GM18505 (cell line): Measurements from ENCODE around the gene GOLGA6A.

Experiments
- ATAC-seq: cut with Tn5 transposase; IDR thresholded peaks from one replicate; pipeline ENCODE4 v1.9.1; 2021; ENCODE audit not compliant: unreplicated experiment
- POLR2A ChIP-seq: IDR thresholded peaks from 4 replicates; pipeline ENCODE4 v1.6.1; 2011; ENCODE audit warnings: borderline replicate concordance; ENCODE audit not compliant: insufficient read depth, insufficient read length; ENCODE audit errors: extremely low read depth

GOLGA6A gene

GRCh38 chr15:74045636-74046274 lies 36.6 kb downstream of the GOLGA6A start:
- TF ChIP-seq POLR2A: no peak
- no peak for ATAC-seq

DNA sequence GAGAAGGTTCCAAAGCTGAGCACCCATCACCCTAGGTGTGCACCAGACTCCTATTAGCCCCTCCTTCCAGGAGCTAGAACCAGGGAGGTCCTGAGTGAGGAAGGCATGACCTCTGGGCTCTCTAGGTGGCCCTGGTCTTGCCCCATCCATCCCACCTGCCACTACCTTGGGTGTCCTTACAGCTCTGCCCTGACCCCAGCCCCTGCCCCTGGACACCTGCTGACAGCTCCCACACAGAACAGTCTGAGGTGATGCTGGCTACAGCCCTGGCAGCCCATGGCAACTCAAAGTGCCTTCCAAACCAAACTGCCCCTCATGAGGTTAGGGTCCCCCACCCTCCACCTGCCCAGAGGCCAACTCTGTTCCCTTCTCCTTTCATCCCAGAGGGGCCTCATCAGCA lies 37.2 kb downstream of the GOLGA6A start:
- ATAC-seq: no peak
- no peak for TF ChIP-seq POLR2A

- TF ChIP-seq POLR2A: no peak
- ATAC-seq: no peak
Measured at GRCh38 chr15:74044267-74045110, 37.9 kb downstream of the GOLGA6A start.

- no peak for ATAC-seq
- no peak for TF ChIP-seq POLR2A
Measured at GRCh38 chr15:74043425-74044266, 38.7 kb downstream of the GOLGA6A start.

DNA sequence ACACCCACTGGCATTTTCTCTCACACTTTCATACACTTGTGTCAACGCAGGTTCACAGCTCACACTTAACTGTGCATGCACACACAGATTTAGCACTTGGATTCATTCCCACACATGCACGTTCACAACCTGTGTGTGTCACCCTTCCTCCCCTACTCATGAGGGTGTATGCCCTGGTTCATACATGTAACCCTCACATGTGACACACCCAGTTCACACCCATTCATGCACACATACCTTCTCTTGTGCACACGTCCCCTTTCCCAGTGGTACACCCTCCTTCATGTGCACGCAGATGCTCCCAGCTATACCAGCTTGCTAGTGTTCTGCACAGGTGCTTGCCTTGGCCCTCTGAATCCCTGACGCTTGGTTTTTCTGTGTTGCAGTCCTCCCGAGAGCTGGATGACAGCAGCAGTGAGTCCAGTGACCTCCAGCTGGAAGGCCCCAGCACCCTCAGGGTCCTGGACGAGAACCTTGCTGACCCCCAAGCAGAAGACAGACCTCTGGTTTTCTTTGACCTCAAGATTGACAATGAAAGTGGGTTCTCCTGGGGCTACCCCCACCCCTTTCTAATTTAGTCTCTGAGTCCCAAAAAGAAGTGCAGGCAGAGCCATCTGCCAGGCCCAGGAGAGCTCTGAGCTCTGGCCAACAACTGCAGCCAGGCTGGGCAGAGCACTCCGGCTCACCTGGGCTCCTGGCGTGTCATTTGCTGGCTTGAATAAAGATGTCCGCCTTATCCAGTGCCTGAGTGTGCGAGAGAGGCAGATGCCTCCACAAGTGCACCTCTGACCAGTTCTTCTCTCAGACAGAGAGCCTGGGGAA lies 39.5 kb downstream of the GOLGA6A start:
- no peak for TF ChIP-seq POLR2A
- ATAC-seq: no peak

GRCh38 chr15:74041777-74042435 lies 40.4 kb downstream of the GOLGA6A start:
- TF ChIP-seq POLR2A: no peak

DNA sequence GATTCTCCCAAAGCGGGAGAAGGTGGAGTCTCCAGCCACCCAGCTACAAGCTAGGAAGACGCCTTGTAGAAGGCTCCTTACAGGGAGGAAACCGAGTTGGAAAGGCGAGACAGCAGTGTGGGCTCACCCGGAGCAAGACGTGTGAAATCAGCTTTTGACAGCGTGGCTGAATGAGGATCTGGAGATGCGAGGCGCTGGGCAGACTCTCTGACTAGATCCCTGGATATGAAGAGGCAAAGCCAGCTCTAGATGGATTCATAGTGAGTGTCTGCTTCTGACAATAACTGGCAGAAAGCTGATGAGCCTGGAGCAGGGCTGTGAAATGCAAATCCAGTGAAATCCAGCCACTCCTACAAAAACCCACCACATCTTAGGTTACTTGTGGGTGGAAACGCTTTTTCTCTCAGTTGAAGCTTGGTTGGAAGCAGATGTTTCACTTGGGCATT lies 41.0 kb downstream of the GOLGA6A start:
- ATAC-seq: no peak
- no peak for TF ChIP-seq POLR2A

More at GRCh38 chr15:74041777-74042435, 40.4 kb downstream of the GOLGA6A start:
- ATAC-seq: no peak

GRCh38 chr15:74040109-74040850 lies 42.1 kb downstream of the GOLGA6A start:
- ATAC-seq: no peak
- no peak for TF ChIP-seq POLR2A

- no peak for ATAC-seq
- TF ChIP-seq POLR2A: no peak
Measured at GRCh38 chr15:74039656-74040010, 42.7 kb downstream of the GOLGA6A start.

GRCh38 chr15:74038707-74039655 lies 43.4 kb downstream of the GOLGA6A start:
- TF ChIP-seq POLR2A: no peak
- no peak for ATAC-seq
